Activated T-cell treated with anti-CD3 and anti-CD28 coated beads for 48 hours (primary cell): ENCODE data around the gene ALKBH4.
"Not testable (repeated sequence)": the region's sequence is repeated elsewhere in the genome, so short reads cannot be mapped to it uniquely, and the experiment has no call there.

Experiments used
- DNase-seq: peaks from one replicate; pipeline ENCODE4 v3.0.0-alpha.2; 2020; ENCODE audit warnings: low read depth

The ALKBH4 gene

DNA sequence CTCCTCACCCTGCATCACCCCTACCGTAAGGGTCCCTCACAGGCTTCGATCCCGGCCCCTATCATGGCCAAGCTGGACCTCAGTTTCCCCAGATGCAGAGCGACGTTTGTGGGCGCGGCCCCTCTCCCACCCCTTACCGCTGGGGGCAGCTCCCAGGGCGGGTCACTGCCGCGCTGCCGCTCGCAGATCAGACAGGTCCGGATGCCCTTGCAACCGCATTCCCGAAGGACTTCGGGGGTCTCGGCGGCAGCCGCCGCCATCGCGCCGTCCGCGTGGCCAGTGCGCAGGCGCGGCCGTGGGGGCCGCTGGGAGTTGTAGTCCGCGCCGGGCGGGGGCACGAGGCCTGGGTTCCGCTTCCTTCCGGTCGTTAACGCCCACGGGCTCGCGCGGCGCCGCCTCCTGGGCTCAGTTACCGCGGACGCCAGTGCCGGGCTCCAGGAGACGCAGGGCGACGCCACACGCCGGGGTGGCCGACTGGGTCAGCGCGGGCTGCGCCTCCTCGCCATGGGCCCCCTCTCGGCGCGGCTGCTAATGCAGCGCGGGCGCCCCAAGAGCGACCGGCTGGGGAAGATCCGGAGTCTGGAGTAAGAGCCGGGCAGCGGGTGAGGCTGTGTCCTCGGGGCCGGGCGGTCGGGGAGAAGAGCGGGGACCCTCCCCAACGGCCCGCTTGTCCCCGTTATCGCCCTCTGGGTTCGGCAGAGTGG lies at the start of gene ALKBH4, which contains the start of gene LRWD1:
ALKBH4 (minus strand) TSS at position 287 of the 704 bp plus-strand sequence; CDS start at position 260, 27 bp downstream.
LRWD1 (plus strand) TSS at position 408 of the 704 bp plus-strand sequence; CDS start at position 505, 97 bp downstream.
- DNase-seq = peak; percentile 98

- DNase-seq = not testable (repeated sequence)
Observed at GRCh38 chr7:102512642-102513221, 48.1 kb upstream of the ALKBH4 start.

DNA sequence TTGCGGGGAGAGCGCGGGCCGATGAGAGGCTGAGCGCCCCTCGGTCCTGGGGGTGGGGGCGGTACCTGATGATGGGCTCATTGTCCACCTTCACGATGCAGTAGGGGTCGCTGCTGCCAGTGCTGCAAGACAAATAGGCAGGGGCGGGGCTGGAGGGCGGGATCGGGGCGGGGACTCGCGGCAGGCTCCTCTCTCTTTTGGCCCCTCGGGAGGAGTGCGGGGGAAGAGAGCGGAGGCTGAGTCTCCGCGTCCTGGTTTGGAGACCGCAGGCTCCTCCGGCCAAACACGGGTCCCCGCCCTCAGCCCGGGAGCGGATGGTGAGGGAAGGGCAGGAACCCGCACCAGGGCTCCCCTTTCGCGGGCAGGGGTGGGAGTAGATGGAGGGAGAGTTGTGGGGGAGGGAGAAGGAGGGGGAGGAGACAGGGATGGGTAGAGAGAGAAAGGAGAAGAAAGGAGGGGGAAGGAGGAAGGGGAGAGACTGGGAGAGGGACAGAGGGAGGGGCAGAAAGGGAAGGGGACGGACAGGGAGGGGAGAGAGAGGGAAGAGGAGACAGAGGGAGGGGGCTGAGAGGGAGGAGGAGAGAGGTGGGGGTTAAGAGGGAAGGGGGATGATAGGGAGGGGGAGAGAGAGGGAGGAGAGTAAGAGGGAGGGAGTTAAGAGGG lies 47.3 kb upstream of the ALKBH4 start:
- not testable (repeated sequence) for DNase-seq

- DNase-seq = not testable (repeated sequence)
Observed at GRCh38 chr7:102510575-102510974, 45.9 kb upstream of the ALKBH4 start.

GRCh38 chr7:102507410-102508088 lies 42.9 kb upstream of the ALKBH4 start:
- not testable (repeated sequence) for DNase-seq

- DNase-seq = not testable (repeated sequence)
Observed at GRCh38 chr7:102505298-102506185, 40.9 kb upstream of the ALKBH4 start.

GRCh38 chr7:102503141-102503540 lies 38.5 kb upstream of the ALKBH4 start:
- not testable (repeated sequence) for DNase-seq

GRCh38 chr7:102498321-102498720 lies 33.7 kb upstream of the ALKBH4 start:
- not testable (repeated sequence) for DNase-seq

DNA sequence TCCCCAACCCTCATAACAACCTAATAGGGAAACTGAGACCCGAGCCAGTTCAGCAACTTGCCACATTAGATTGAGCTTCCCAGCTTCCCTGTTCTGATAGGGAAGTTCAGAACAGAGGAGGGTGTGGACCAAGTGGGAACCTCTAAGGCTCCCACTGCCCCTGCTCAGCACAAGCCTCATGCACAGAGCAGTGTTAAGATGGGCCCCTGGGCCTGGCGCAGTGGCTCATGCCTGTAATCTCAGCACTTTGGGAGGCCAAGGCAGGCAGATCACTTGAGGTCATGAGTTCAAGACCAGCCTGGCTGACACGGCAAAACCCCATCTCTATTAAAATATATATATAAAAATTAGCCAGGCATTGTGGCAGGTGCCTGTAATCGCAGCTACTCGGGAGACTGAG lies 32.6 kb upstream of the ALKBH4 start:
- DNase-seq = not testable (repeated sequence)

- DNase-seq = not testable (repeated sequence)
Observed at GRCh38 chr7:102496861-102497260, 32.2 kb upstream of the ALKBH4 start.

GRCh38 chr7:102494473-102495149 lies 29.9 kb upstream of the ALKBH4 start:
- not testable (repeated sequence) for DNase-seq

DNA sequence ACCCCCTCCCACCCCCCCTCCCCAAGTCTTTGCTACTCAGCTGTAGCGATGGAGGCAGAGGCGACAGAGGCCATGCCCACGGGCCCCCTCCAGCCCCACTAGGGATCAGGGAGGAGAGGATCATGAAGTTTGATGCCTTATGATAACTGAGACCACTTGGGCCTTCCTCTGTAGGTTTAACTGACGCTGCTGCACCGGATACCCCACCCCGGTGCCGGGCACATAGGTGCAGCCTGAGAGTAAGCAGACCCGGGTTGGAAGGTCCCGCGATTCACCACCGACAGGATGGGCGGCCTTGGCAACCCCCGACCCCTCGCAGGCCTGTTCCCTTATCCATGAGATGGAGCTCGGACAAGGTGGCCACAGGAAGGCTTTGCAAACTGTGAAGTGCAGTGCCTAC lies 29.4 kb upstream of the ALKBH4 start:
- DNase-seq = not testable (repeated sequence)

DNA sequence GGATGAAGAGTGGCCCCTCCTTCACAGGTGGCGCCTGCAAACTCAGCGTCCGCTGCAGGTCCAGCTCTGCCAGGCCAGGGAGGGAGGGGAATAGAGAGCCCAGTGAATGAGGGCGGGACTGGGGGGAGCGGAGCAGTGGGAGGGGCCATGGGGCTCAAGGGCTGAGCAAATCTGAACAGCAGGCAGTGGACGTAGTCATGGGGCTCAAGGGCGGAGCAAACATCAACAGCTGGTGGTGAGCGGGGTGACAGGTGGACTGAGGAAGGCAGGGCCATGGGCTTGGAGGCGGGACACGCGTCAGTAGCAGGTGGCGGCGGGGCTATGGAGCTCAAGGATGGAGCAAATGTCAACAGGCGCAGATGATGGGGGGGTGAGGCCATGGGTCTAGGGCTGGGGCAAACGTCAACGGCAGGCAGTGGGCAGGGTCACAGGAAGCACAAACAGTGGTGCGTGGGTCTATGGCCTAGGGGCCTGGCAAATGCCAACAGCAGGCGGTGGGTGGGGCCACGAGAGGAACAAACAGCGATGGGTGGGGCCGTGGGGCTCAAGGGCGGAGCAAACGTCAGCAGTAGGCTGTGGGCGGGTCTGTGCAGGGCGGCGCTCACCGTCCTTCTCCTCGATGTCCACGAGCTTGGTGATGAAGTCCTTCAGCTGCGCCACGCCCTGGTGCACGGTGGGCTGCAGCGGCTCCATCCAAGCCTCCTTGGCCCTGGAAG lies 28.7 kb upstream of the ALKBH4 start:
- DNase-seq = not testable (repeated sequence)

- peak; percentile 71 for DNase-seq
Observed at GRCh38 chr7:102490529-102491075, 25.9 kb upstream of the ALKBH4 start.

GRCh38 chr7:102484317-102484716 lies 19.7 kb upstream of the ALKBH4 start:
- not testable (repeated sequence) for DNase-seq

GRCh38 chr7:102481962-102482361 lies 17.3 kb upstream of the ALKBH4 start:
- DNase-seq = not testable (repeated sequence)

DNA sequence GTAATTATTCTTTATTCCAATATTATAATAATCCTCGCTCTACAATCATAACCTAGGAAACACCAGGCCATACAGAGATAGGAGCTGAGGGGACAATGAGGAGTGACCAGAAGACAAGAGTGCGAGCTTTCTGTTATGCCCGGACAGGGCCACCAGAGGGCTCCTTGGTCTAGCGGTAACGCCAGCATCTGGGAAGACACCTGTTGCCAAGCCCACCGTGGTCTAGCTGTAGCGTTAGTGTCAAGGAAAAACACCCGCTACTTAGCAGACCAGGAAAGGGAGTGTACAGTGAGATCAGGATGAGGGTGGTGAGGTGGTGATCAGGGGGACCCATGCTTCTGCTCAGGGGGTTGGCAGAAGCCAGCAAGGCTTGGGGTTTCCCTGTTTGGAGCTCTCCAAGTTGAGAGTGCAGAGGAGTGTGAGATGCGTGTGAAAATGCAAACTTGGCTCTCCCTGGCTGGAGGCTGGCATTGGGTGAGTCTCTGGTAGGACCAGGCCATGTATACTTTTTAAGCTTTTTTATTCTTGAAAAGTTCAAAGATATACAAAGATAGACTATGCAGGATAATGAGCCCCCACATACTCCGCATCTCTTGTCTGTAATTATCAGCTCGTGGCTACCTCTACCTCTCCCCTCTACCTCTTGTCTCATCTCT lies 15.4 kb upstream of the ALKBH4 start:
- DNase-seq = peak; percentile 35

DNA sequence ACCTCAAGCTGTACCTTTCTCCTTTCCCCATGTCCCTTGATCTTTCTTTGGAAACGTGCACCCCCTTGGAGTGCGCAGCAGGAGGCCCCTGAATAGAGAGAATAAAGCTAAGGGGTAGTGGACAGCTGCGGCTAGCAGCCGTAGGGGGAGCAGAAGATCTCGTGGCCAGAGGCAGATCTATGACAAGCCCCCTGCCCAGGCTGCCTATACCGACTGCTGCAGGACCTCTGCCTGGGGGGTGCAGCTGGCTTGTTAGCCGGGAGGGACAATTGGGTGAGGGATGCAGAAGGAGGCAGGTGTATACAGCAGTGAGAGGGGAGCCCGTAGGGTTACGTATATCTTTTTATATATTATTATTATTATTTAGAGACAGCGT lies 14.5 kb upstream of the ALKBH4 start:
- not testable (repeated sequence) for DNase-seq
